Karpas-422 (cell line): ENCODE measurements around the gene MUC5AC. TPM values are rescaled to one million over a fixed set of nuclear protein-coding genes. Genes with fewer than 3 reads are reported as not detected.
"Not testable (repeated sequence)": the region's sequence is repeated elsewhere in the genome, so short reads cannot be mapped to it uniquely, and the experiment has no call there.

ENCODE experiments used
- DNase-seq: peaks from one replicate; pipeline ENCODE4 v3.0.0-alpha.2; 2015
- H2AFZ ChIP-seq: fragments of 200-600 bp; sonication (generic); 2 replicates; pipeline ENCODE4 v1.6.1; 2014; ENCODE audit warnings: antibody characterized with exemption, low read length, mixed read lengths
- H3K27ac ChIP-seq: fragments of 200-600 bp; sonication (generic); 2 replicates; pipeline ENCODE4 v1.5.1; 2014; ENCODE audit warnings: mild to moderate bottlenecking, low read length, moderate library complexity
- H3K27me3 ChIP-seq: fragments of 200-600 bp; sonication (generic); 2 replicates; pipeline ENCODE4 v1.6.1; 2014; ENCODE audit warnings: low read length, mixed read lengths
- H3K36me3 ChIP-seq: fragments of 200-600 bp; sonication (generic); 2 replicates; pipeline ENCODE4 v1.6.1; 2014; ENCODE audit warnings: low read length, mixed read lengths; ENCODE audit not compliant: insufficient read depth
- H3K4me1 ChIP-seq: fragments of 200-600 bp; sonication (generic); 2 replicates; pipeline ENCODE4 v1.6.1; 2014; ENCODE audit warnings: mild to moderate bottlenecking, low read length, mixed read lengths
- H3K4me2 ChIP-seq: fragments of 200-600 bp; sonication (generic); 2 replicates; pipeline ENCODE4 v1.6.1; 2014; ENCODE audit warnings: low read length, low read depth, mild to moderate bottlenecking; ENCODE audit not compliant: poor library complexity, severe bottlenecking
- H3K4me3 ChIP-seq: fragments of 200-600 bp; sonication (generic); 2 replicates; pipeline ENCODE4 v1.5.1; 2014; ENCODE audit warnings: mild to moderate bottlenecking, antibody characterized with exemption, low read length, mixed read lengths
- H3K79me2 ChIP-seq: fragments of 200-600 bp; sonication (generic); 2 replicates; pipeline ENCODE4 v1.6.1; 2014; ENCODE audit warnings: mild to moderate bottlenecking, low read length, mixed read lengths
- H3K9ac ChIP-seq: fragments of 200-600 bp; sonication (generic); 2 replicates; pipeline ENCODE4 v1.6.0; 2014; ENCODE audit warnings: low read length
- H3K9me2 ChIP-seq: fragments of 200-600 bp; sonication (generic), shearing (Covaris generic); replicated peaks from 2 replicates; pipeline ENCODE4 v1.6.0; 2014; ENCODE audit warnings: mild to moderate bottlenecking, low read length, moderate library complexity; ENCODE audit not compliant: insufficient read depth
- H3K9me3 ChIP-seq: fragments of 300-700, 200-600 bp; sonication (generic); 2 replicates; pipeline ENCODE4 v1.6.1; 2014; ENCODE audit warnings: low read length, mixed read lengths
- H4K20me1 ChIP-seq: fragments of 200-600 bp; sonication (generic); 2 replicates; pipeline ENCODE4 v1.6.1; 2014; ENCODE audit warnings: mild to moderate bottlenecking, antibody characterized with exemption, low read length, low read depth; ENCODE audit not compliant: insufficient read depth
- total RNA-seq: library from RNA; depleted of rRNA; stranded (reverse); fragments of >200 nt; shearing (Covaris generic); gene quantifications from 2 replicates; pipeline ENCODE4 v1.2.3, GENCODE V29; 2014; ENCODE audit warnings: low replicate concordance

The MUC5AC gene
- total RNA-seq, 1 experiment from 2014 or later: not detected

DNA sequence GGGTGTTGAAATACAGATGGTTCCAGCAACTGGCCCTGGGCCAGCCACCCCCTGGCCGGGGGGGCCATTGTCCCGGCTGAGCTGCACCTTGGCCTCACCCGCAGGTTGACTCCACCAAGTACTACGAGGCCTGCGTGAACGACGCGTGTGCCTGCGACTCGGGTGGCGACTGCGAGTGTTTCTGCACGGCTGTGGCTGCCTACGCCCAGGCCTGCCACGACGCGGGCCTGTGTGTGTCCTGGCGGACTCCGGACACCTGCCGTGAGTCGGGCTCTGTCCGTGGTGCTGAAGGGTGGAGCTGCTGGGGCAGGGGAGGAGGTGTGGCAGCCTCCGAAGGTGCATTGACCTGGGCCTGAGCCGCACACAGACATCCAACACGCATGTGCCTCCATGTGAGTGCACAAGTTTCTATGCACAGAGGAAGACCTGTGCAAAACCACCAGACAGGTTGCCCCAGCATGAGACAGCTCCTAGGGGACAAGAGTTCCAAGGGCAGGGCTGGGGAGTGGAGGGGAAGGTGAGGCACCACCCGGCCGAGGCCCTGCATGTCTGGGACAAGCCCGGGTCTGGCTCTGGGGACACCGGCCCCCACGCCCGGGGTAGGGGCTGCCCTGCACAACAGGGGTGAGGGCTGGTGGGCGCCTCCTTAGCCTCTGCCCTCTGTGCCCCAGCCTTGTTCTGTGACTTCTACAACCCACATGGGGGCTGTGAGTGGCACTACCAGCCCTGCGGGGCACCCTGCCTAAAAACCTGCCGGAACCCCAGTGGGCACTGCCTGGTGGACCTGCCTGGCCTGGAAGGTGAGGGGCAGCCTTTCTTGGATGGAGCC, 81.2 kb downstream of the MUC5AC start:
- Histone ChIP-seq H3K9me2 (no peaks in the 10 kb centered on the region), H3K4me3 (no peak overlapping the region), H3K36me3 (no peaks in the 10 kb centered on the region), H3K4me2 (no peak overlapping the region), H3K79me2 (no peaks in the 10 kb centered on the region), H3K4me1 (no peaks in the 10 kb centered on the region), H4K20me1 (no peaks in the 10 kb centered on the region; the same call in 1 of the 2 replicates), H3K27ac (no peak overlapping the region), H3K9me3 (no peaks in the 10 kb centered on the region), H3K27me3 (no peaks in the 10 kb centered on the region), H2AFZ (no peak overlapping the region), H3K9ac (no peak overlapping the region)
- no peak for DNase-seq

- H3K9ac ChIP-seq: no peak overlapping the region
- no peak overlapping the region for H3K4me3 ChIP-seq
- no peak overlapping the region for H3K4me2 ChIP-seq
- no peaks in the 10 kb centered on the region for H3K9me2 ChIP-seq
- H3K79me2 ChIP-seq: no peaks in the 10 kb centered on the region
- no peaks in the 10 kb centered on the region for H3K4me1 ChIP-seq
- no peaks in the 10 kb centered on the region; the same call in 1 of the 2 replicates for H4K20me1 ChIP-seq
- no peak overlapping the region for H2AFZ ChIP-seq
- no peaks in the 10 kb centered on the region for H3K27me3 ChIP-seq
- no peak overlapping the region for H3K27ac ChIP-seq
- no peaks in the 10 kb centered on the region for H3K9me3 ChIP-seq
- no peak for DNase-seq
- no peaks in the 10 kb centered on the region for H3K36me3 ChIP-seq
These were observed 81.9 kb downstream of the MUC5AC start for GRCh38 chr11:1239596-1240205.

GRCh38 chr11:1240771-1241170, 83.0 kb downstream of the MUC5AC start:
- Histone ChIP-seq H3K4me2 (no peak overlapping the region), H3K4me1 (no peaks in the 10 kb centered on the region), H3K27me3 (no peaks in the 10 kb centered on the region), H3K79me2 (no peaks in the 10 kb centered on the region), H3K4me3 (no peak overlapping the region), H2AFZ (no peak overlapping the region), H3K27ac (no peak overlapping the region), H3K9ac (no peak overlapping the region), H3K36me3 (no peaks in the 10 kb centered on the region), H4K20me1 (no peaks in the 10 kb centered on the region), H3K9me2 (no peaks in the 10 kb centered on the region), H3K9me3 (no peaks in the 10 kb centered on the region)
- no peak for DNase-seq

DNA sequence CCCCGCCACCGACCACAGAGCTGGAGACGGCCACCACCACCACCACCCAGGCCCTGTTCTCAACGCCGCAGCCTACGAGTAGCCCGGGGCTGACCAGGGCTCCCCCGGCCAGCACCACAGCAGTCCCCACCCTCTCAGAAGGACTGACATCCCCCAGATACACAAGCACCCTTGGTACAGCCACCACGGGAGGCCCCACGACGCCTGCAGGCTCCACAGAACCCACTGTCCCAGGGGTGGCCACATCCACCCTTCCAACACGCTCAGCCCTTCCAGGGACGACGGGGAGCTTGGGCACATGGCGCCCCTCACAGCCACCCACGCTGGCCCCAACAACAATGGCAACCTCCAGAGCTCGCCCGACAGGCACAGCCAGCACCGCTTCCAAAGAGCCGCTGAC, 84.0 kb downstream of the MUC5AC start:
- no peaks in the 10 kb centered on the region for H4K20me1 ChIP-seq
- no peaks in the 10 kb centered on the region for H3K9me3 ChIP-seq
- no peaks in the 10 kb centered on the region for H3K79me2 ChIP-seq
- no peaks in the 10 kb centered on the region for H3K27me3 ChIP-seq
- no peak overlapping the region for H3K4me3 ChIP-seq
- no peak overlapping the region for H2AFZ ChIP-seq
- no peak overlapping the region for H3K9ac ChIP-seq
- H3K9me2 ChIP-seq: no peaks in the 10 kb centered on the region
- no peak for DNase-seq
- H3K4me1 ChIP-seq: no peaks in the 10 kb centered on the region
- H3K27ac ChIP-seq: no peak overlapping the region
- no peaks in the 10 kb centered on the region for H3K36me3 ChIP-seq
- no peak overlapping the region for H3K4me2 ChIP-seq

DNA sequence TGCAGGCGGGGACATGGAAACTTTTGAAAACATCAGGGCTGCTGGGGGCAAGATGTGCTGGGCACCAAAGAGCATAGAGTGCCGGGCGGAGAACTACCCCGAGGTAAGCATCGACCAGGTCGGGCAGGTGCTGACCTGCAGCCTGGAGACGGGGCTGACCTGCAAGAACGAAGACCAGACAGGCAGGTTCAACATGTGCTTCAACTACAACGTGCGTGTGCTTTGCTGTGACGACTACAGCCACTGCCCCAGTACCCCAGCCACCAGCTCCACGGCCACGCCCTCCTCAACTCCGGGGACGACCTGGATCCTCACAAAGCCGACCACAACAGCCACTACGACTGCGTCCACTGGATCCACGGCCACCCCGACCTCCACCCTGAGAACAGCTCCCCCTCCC, 84.5 kb downstream of the MUC5AC start:
- Histone ChIP-seq H2AFZ (no peak overlapping the region), H3K79me2 (no peaks in the 10 kb centered on the region), H3K4me3 (no peak overlapping the region), H3K4me1 (no peaks in the 10 kb centered on the region), H3K4me2 (no peak overlapping the region), H3K27me3 (no peaks in the 10 kb centered on the region), H3K9me2 (no peaks in the 10 kb centered on the region), H3K9ac (no peak overlapping the region), H3K36me3 (no peaks in the 10 kb centered on the region), H3K9me3 (no peaks in the 10 kb centered on the region), H3K27ac (no peak overlapping the region), H4K20me1 (no peaks in the 10 kb centered on the region)
- DNase-seq: no peak

DNA sequence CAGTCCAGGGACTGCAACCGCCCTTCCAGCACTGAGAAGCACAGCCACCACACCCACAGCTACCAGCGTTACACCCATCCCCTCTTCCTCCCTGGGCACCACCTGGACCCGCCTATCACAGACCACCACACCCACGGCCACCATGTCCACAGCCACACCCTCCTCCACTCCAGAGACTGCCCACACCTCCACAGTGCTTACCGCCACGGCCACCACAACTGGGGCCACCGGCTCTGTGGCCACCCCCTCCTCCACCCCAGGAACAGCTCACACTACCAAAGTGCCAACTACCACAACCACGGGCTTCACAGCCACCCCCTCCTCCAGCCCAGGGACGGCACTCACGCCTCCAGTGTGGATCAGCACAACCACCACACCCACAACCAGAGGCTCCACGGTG, 85.0 kb downstream of the MUC5AC start:
- H3K27ac ChIP-seq, H3K36me3 ChIP-seq, H3K9ac ChIP-seq, H3K9me3 ChIP-seq, DNase-seq, H3K4me3 ChIP-seq, H3K27me3 ChIP-seq, H3K79me2 ChIP-seq, H3K9me2 ChIP-seq, H3K4me2 ChIP-seq, H2AFZ ChIP-seq, H4K20me1 ChIP-seq, H3K4me1 ChIP-seq: not testable (repeated sequence)

- not testable (repeated sequence) for H4K20me1 ChIP-seq, H3K4me2 ChIP-seq, H3K4me3 ChIP-seq, H3K9me2 ChIP-seq, H3K9ac ChIP-seq, H3K27ac ChIP-seq, DNase-seq, H3K79me2 ChIP-seq, H3K27me3 ChIP-seq, H2AFZ ChIP-seq, H3K4me1 ChIP-seq, H3K9me3 ChIP-seq, H3K36me3 ChIP-seq
These were observed 85.8 kb downstream of the MUC5AC start for GRCh38 chr11:1243521-1243920.

- H3K27ac ChIP-seq, H3K4me3 ChIP-seq, H3K4me2 ChIP-seq, H3K36me3 ChIP-seq, H2AFZ ChIP-seq, DNase-seq, H3K4me1 ChIP-seq, H3K79me2 ChIP-seq, H3K9me2 ChIP-seq, H3K9me3 ChIP-seq, H3K9ac ChIP-seq, H3K27me3 ChIP-seq, H4K20me1 ChIP-seq: not testable (repeated sequence)
These were observed 86.8 kb downstream of the MUC5AC start for GRCh38 chr11:1244557-1244956.
